Left cardiac atrium (tissue), 4 donors: ENCODE data around the gene HMGCR. TPM values are rescaled to one million over a fixed set of nuclear protein-coding genes. Genes with fewer than 3 reads are reported as not detected.

ENCODE experiments used
- ATAC-seq, 2 donors: fragments of 200-7000 bp; cut with Tn5 transposase; one replicate each; pipeline ENCODE4 v1.9.1; 2020; ENCODE audit warnings: mild to moderate bottlenecking in 2 of 2, moderate library complexity in 2 of 2
- DNase-seq: peaks from one replicate; pipeline ENCODE4 v3.0.0-alpha.2; 2020
- intact Hi-C, 2 donors: fragments of 100-400 bp; cut with DNase I; formaldehyde crosslinking; loops; one replicate each; pipeline versions ENCODE4 v1.14.1 to v1.15.1; 2022 to 2023
- total RNA-seq, 2 donors: library from RNA; stranded (reverse); fragmentation: NEBNext Ultra II Directional; extraction: Animal tissue kit (Norgen Biotek cat#: 25700); gene quantifications; one replicate each; pipeline ENCODE4 v1.2.1, GENCODE V29; 2021
- donor health status: DM: no; HTN: yes; CAD: no.
- donor health status: DM: no; HTN: yes; CAD: no; lungs with severe emphysema.
- donor health status: DM: yes; HTN: yes; CAD: no.
- donor health status: Dilated cardiomyopathy.

HMGCR gene
- total RNA-seq, 2 donors from 2014 or later, result 10.8 to 19.6 TPM

GRCh38 chr5:75367401-75367800 lies 30.4 kb downstream of the HMGCR start:
- intact Hi-C loops, result no loop called here
- no peak for ATAC-seq
- no peak for DNase-seq

- no peak for DNase-seq
- intact Hi-C loops, result no loop called here
- no peak for ATAC-seq
These were observed 31.4 kb downstream of the HMGCR start for GRCh38 chr5:75368391-75368790.

- no peak for ATAC-seq
- intact Hi-C loops, result no loop called here
- DNase-seq, result no peak
These were observed 36.8 kb downstream of the HMGCR start for GRCh38 chr5:75373862-75374261.

GRCh38 chr5:75374394-75374814 lies 37.4 kb downstream of the HMGCR start:
- ATAC-seq, result no peak
- intact Hi-C loops, result no loop called here
- DNase-seq, result no peak

GRCh38 chr5:75375414-75375813 lies 38.4 kb downstream of the HMGCR start:
- intact Hi-C loops, result no loop called here
- ATAC-seq, result no peak

GRCh38 chr5:75380099-75380498 lies 43.1 kb downstream of the HMGCR start:
- intact Hi-C loops, result no loop called here
- ATAC-seq, result no peak
- DNase-seq, result no peak

More at GRCh38 chr5:75375414-75375813, 38.4 kb downstream of the HMGCR start:
- no peak for DNase-seq

- DNase-seq (no peak), ATAC-seq (no peak)
- intact Hi-C loops, result no loop called here
These were observed 44.4 kb downstream of the HMGCR start for GRCh38 chr5:75381456-75381855.

- no peak for ATAC-seq
- DNase-seq, result no peak
- intact Hi-C loops, result no loop called here
These were observed 47.2 kb downstream of the HMGCR start for GRCh38 chr5:75384218-75384617.

GRCh38 chr5:75387806-75388205 lies 50.8 kb downstream of the HMGCR start:
- ATAC-seq (no peak), DNase-seq (no peak)
- intact Hi-C loops, result no loop called here

GRCh38 chr5:75389430-75389829 lies 52.4 kb downstream of the HMGCR start:
- DNase-seq, result no peak
- intact Hi-C loops, result no loop called here
- no peak for ATAC-seq

GRCh38 chr5:75395277-75395676 lies 58.3 kb downstream of the HMGCR start:
- intact Hi-C loops, result no loop called here
- DNase-seq (no peak), ATAC-seq (no peak)

GRCh38 chr5:75405296-75405695 lies 68.3 kb downstream of the HMGCR start:
- intact Hi-C loops, result no loop called here
- DNase-seq, result no peak

More at GRCh38 chr5:75405296-75405695, 68.3 kb downstream of the HMGCR start:
- ATAC-seq, result no peak

Other genes with a start within 250 kb of the HMGCR start
- under 1 TPM; 0.06 to 0.08 TPM for gene ANKRD31, start 100.3 kb upstream of the HMGCR start, total RNA-seq
- 10 to 100 TPM; 21.6 to 32.9 TPM for gene CERT1, start 174.4 kb downstream of the HMGCR start, total RNA-seq
- 10 to 100 TPM; 20.6 to 23.1 TPM for gene POLK, start 174.7 kb downstream of the HMGCR start, total RNA-seq